HepG2 (cell line): ENCODE data around the gene KAT2A. TPM values are rescaled to one million over a fixed set of nuclear protein-coding genes. Genes with fewer than 3 reads are reported as not detected.

ENCODE experiments used
- ARID3A ChIP-seq: IDR thresholded peaks from 2 replicates; pipeline ENCODE4 v1.6.1; 2012; ENCODE audit warnings: low read depth, low read length, improper control_type of control experiment
- KDM3A ChIP-seq: IDR thresholded peaks from 2 replicates; pipeline ENCODE4 v1.6.1; 2018; ENCODE audit warnings: low read depth, missing compliant biosample characterization
- KLF15 ChIP-seq: sonication (generic); formaldehyde crosslinking; IDR thresholded peaks from 2 replicates; pipeline ENCODE4 v1.8.1; 2023; ENCODE audit warnings: borderline replicate concordance, mild to moderate bottlenecking, inconsistent platforms, missing genetic modification reagents, mixed read lengths
- KLF9 ChIP-seq: IDR thresholded peaks from 2 replicates; pipeline ENCODE4 v1.6.1; 2016; ENCODE audit warnings: low read depth
- RNF2 ChIP-seq: fragments of 450-650 bp; conservative IDR thresholded peaks from 2 replicates; pipeline ENCODE4 v1.6.1; 2016; ENCODE audit warnings: low read depth
- TARDBP ChIP-seq: sonication (generic); formaldehyde crosslinking; IDR thresholded peaks from 2 replicates; pipeline ENCODE4 v1.8.0; 2022; ENCODE audit warnings: mild to moderate bottlenecking, missing genetic modification reagents
- XRCC5 ChIP-seq: fragments of 200-400 bp; formaldehyde crosslinking; optimal IDR thresholded peaks from 2 replicates; pipeline ENCODE3; 2017; ENCODE audit warnings: mild to moderate bottlenecking, low read length
- ZBTB7A ChIP-seq: sonication (generic); formaldehyde crosslinking; IDR thresholded peaks from 2 replicates; pipeline ENCODE4 v1.8.0; 2022; ENCODE audit warnings: mild to moderate bottlenecking, missing genetic modification reagents
- ZNF501 ChIP-seq: sonication (generic); formaldehyde crosslinking; IDR thresholded peaks from 2 replicates; pipeline ENCODE4 v1.5.1; 2020; ENCODE audit warnings: mild to moderate bottlenecking, moderate library complexity, missing genetic modification reagents
- ZNF766 ChIP-seq: sonication (generic); formaldehyde crosslinking; IDR thresholded peaks from 2 replicates; pipeline ENCODE4 v1.5.0; 2020; ENCODE audit warnings: missing genetic modification reagents, borderline replicate concordance
- ZSCAN9 ChIP-seq: IDR thresholded peaks from 2 replicates; pipeline ENCODE4 v1.6.1; 2016; ENCODE audit warnings: borderline replicate concordance
- polyA plus RNA-seq, 8 experiments: library from polyadenylated mRNA; depleted of rRNA in 3 of 8; stranded (reverse) in 7 of 8; unstranded in 1 of 8; fragments of >200 nt; fragmentation: Illumina TruSeq in 4 of 8; extraction: Trizol in 4 of 8; gene quantifications; 2 replicates each; pipeline versions ENCODE4 v1.2.1 to v1.2.3, GENCODE V29; 2011 to 2016; ENCODE audit warnings: low read depth in 4 of 8, missing spikeins in 1 of 8, mixed read lengths in 1 of 8; ENCODE audit not compliant: insufficient read depth in 1 of 8
- total RNA-seq, 5 experiments: library from RNA; depleted of rRNA; stranded (reverse); fragments of >200 nt; fragmentation: Illumina TruSeq; extraction: Trizol; gene quantifications; 2 replicates each; pipeline ENCODE4 v1.2.3, GENCODE V29; 2016; ENCODE audit warnings: low read depth in 1 of 5
- TF ChIP-seq, protein P1 (sequence below), 2 experiments: IDR thresholded peaks; 2 replicates each; pipeline ENCODE4 v1.6.1; 2011 to 2012; ENCODE audit warnings: low read length in 2 of 2, borderline replicate concordance in 1 of 2, low read depth in 1 of 2, mild to moderate bottlenecking in 1 of 2, moderate library complexity in 1 of 2
- TF ChIP-seq, protein P2 (sequence below): sonication (generic); formaldehyde crosslinking; IDR thresholded peaks from 2 replicates; pipeline ENCODE4 v1.8.1; 2023; ENCODE audit warnings: mild to moderate bottlenecking, missing genetic modification reagents, borderline replicate concordance
- TF ChIP-seq, protein P3 (sequence below): IDR thresholded peaks from 2 replicates; pipeline ENCODE4 v1.6.1; 2016; ENCODE audit warnings: mild to moderate bottlenecking, missing biosample characterization, missing genetic modification reagents
- TF ChIP-seq, protein P4 (sequence below): sonication (generic); formaldehyde crosslinking; IDR thresholded peaks from 2 replicates; pipeline ENCODE4 v1.4.0; 2020; ENCODE audit warnings: mild to moderate bottlenecking, low read depth, missing genetic modification reagents
- TF ChIP-seq, protein P5 (sequence below), 2 experiments: sonication (generic) in 1 of 2; formaldehyde crosslinking in 1 of 2; IDR thresholded peaks; 2 replicates each; pipeline versions ENCODE4 v1.4.0 to v1.6.1; 2018 to 2020; ENCODE audit warnings: missing genetic modification reagents in 2 of 2, borderline replicate concordance in 1 of 2, low read depth in 1 of 2, mild to moderate bottlenecking in 1 of 2, missing biosample characterization in 1 of 2

The KAT2A gene
- total and polyA plus RNA-seq, 2 of the 13 experiments (the other 11 are each of a cell fraction or from before 2014, with no cell fraction given): 29.1 to 90.4 TPM

DNA sequence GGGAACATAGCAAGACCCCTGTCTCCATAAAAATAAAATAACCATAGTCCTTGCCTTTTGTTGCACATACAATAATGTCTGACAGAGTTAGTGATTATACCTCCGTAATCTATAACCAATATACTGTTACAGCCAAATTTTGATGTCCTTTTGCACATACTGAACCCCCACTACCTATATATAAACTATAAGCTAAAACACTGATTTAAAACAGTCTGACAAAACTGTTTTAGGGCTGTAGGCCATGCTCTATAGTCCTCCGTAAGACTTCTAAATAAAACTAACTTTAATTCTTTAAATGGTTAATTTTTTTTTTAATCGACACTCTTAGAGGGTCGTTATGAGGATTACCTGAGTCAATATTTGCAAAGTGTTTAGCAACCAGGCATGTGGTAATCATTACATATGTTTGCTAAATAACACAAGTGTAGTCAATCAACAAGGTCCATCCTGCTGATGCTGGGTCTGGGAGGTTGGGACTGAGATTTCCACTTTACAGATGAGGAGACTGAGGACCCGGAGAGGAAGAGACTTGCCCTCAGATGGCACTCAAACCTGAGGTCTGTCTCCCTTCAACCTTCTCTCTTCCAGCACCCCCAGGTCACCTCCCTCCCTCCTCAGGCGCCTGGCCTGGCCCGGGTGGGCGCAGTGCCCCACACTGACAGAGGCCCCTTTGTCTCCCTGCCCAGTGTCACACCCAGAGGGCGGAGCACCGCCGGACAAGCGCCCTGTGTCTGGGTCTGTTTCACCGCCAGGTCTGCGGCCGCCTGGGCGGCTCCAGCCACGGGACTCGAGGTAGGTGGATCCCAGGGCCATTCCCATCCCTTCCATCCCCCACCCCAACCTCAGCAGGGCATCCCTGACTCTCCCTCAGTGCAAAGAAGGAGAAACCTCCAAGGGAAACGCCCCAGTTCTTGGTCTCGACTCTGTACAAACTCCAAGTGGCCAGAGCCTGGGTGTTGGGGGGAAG is 33.1 kb downstream of the KAT2A start (continued):
- TF ChIP-seq, protein P1, sequence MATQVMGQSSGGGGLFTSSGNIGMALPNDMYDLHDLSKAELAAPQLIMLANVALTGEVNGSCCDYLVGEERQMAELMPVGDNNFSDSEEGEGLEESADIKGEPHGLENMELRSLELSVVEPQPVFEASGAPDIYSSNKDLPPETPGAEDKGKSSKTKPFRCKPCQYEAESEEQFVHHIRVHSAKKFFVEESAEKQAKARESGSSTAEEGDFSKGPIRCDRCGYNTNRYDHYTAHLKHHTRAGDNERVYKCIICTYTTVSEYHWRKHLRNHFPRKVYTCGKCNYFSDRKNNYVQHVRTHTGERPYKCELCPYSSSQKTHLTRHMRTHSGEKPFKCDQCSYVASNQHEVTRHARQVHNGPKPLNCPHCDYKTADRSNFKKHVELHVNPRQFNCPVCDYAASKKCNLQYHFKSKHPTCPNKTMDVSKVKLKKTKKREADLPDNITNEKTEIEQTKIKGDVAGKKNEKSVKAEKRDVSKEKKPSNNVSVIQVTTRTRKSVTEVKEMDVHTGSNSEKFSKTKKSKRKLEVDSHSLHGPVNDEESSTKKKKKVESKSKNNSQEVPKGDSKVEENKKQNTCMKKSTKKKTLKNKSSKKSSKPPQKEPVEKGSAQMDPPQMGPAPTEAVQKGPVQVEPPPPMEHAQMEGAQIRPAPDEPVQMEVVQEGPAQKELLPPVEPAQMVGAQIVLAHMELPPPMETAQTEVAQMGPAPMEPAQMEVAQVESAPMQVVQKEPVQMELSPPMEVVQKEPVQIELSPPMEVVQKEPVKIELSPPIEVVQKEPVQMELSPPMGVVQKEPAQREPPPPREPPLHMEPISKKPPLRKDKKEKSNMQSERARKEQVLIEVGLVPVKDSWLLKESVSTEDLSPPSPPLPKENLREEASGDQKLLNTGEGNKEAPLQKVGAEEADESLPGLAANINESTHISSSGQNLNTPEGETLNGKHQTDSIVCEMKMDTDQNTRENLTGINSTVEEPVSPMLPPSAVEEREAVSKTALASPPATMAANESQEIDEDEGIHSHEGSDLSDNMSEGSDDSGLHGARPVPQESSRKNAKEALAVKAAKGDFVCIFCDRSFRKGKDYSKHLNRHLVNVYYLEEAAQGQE (IDR thresholded peaks at IDR 0.05; ENCODE audit: borderline replicate concordance in 1 of 2, low read depth in 1 of 2, low read length in 2 of 2): 0 out of 4 replicates have a peak, but pooled peaks of 1 of the 2 experiments have one; percentile 31
- no peak for TF ChIP-seq KLF15 (CRISPR knock-in tag)
- TF ChIP-seq ZNF766: no peak
- no peak for TF ChIP-seq ZNF501 (CRISPR knock-in tag)
- TF ChIP-seq, protein P2, sequence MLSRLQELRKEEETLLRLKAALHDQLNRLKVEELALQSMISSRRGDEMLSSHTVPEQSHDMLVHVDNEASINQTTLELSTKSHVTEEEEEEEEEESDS (CRISPR knock-in tag): no peak
- peak; percentile 45 for TF ChIP-seq TARDBP (CRISPR knock-in tag)
- TF ChIP-seq, protein P3, sequence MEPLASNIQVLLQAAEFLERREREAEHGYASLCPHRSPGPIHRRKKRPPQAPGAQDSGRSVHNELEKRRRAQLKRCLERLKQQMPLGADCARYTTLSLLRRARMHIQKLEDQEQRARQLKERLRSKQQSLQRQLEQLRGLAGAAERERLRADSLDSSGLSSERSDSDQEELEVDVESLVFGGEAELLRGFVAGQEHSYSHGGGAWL (CRISPR knock-in tag): peak; percentile 69; the same call in 1 of the 2 replicates
- peak; percentile 85 for TF ChIP-seq ARID3A
- no peak for TF ChIP-seq RNF2
- TF ChIP-seq ZBTB7A (CRISPR knock-in tag): no peak; the same call in 1 of the 2 replicates
- TF ChIP-seq, protein P4, sequence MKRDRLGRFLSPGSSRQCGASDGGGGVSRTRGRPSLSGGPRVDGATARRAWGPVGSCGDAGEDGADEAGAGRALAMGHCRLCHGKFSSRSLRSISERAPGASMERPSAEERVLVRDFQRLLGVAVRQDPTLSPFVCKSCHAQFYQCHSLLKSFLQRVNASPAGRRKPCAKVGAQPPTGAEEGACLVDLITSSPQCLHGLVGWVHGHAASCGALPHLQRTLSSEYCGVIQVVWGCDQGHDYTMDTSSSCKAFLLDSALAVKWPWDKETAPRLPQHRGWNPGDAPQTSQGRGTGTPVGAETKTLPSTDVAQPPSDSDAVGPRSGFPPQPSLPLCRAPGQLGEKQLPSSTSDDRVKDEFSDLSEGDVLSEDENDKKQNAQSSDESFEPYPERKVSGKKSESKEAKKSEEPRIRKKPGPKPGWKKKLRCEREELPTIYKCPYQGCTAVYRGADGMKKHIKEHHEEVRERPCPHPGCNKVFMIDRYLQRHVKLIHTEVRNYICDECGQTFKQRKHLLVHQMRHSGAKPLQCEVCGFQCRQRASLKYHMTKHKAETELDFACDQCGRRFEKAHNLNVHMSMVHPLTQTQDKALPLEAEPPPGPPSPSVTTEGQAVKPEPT (CRISPR knock-in tag): no peak
- TF ChIP-seq ZSCAN9 (CRISPR knock-in tag): no peak
- no peak for TF ChIP-seq KLF9 (CRISPR knock-in tag)
- TF ChIP-seq, protein P5, sequence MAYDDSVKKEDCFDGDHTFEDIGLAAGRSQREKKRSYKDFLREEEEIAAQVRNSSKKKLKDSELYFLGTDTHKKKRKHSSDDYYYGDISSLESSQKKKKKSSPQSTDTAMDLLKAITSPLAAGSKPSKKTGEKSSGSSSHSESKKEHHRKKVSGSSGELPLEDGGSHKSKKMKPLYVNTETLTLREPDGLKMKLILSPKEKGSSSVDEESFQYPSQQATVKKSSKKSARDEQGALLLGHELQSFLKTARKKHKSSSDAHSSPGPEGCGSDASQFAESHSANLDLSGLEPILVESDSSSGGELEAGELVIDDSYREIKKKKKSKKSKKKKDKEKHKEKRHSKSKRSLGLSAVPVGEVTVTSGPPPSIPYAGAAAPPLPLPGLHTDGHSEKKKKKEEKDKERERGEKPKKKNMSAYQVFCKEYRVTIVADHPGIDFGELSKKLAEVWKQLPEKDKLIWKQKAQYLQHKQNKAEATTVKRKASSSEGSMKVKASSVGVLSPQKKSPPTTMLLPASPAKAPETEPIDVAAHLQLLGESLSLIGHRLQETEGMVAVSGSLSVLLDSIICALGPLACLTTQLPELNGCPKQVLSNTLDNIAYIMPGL (CRISPR knock-in tag; IDR thresholded peaks at IDR 0.05; ENCODE audit: borderline replicate concordance in 1 of 2, low read depth in 1 of 2): no peak
- TF ChIP-seq XRCC5: peak; percentile 95
- 0 out of 2 replicates have a peak, but pooled peaks have one; percentile 57 for TF ChIP-seq KDM3A (CRISPR knock-in tag)
